GM19043 (cell line): ENCODE results near the gene GFM2.
A peak's percentile ranks its signal among the peaks of the same experiment; 100 is the strongest.
"Not testable (repeated sequence)": the region's sequence is repeated elsewhere in the genome, so short reads cannot be mapped to it uniquely, and the experiment has no call there.

ENCODE experiments used
- ATAC-seq: cut with Tn5 transposase; IDR thresholded peaks from one replicate; pipeline ENCODE4 v1.9.1; 2021; ENCODE audit warnings: low read depth; ENCODE audit not compliant: unreplicated experiment

GFM2 gene

DNA sequence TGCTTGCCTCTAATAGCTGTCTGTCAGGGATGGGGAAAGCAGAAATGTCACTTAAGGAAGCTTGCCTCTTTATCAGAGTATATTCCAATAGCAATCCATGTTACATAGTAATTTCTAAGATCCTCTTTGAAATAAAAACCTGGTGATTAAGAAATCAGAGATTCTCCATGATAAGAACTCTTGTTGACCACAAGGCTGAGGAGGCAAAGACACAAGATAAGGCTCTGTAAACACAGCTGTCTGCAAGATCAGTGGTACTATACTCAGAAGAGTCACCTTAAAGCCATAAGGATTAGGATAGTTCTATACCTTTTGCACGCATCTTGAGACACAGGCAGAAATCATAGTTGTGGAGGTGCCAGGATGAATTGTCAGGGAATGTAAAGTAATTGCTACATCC is 41.6 kb downstream of the GFM2 start:
- ATAC-seq: no peak

DNA sequence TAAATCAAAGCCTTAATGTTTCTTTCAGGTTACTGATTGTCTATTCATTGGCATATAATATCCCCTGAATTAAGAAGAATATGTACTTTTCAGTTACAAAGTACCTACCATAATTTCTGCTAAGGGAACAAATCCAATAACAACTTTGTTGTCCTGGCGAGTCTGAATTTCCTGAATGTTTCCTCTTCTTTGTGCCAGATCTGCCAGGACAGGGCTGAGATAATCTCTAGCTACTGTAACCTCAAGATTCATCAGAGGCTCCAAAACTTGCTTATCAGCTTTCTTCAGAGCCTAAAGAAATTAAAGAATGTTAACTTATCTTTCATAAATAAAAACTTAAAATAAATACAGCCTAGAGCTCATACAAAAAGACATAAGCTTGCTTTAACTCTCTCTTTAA is 44.6 kb downstream of the GFM2 start:
- no peak for ATAC-seq

- ATAC-seq: no peak
Observed at GRCh38 chr5:74717596-74717995, 49.3 kb downstream of the GFM2 start.

- ATAC-seq: no peak
Observed at GRCh38 chr5:74693191-74693590, 73.7 kb downstream of the GFM2 start.

DNA sequence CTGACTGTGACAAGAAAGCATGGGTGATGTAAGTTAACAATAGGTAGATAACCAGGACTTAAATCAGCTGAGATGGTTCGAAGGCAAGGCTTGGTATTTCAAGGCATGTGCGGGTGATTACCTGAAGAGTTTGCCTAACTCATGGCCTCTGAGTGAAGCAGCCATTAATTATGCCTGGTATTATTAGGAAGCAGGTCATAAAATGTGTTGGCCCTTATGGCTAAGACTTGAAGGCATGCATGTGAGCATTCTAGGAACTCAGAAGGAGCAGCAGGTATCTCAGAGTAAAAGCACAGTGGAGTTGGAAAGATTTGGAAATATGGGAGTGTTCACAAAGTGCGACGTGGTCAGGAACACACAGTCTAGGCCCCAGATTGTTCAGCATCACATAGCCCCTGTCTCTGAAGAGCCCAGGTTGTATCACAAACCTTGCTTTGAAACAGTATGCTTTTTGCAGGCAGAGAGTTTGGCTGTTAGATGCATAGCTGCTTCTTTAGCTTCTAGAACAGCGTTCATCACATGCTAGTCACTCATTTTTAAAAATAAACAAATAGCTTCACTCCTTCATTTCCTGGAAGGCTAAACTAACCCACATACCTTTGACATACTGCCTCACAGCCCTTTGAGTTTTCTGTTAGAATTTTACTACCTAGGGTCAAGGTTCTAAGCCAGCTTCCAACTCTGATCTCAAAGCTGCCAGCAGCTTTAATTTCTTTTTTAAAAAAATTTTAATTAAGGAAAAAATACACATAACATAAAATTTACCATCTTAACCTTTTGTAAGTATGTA is 79.8 kb downstream of the GFM2 start:
- no peak for ATAC-seq

GRCh38 chr5:74685979-74686631 is 80.8 kb downstream of the GFM2 start:
- ATAC-seq: peak; percentile 56

GRCh38 chr5:74684900-74685851 is 81.7 kb downstream of the GFM2 start, which contains the start of gene HEXB:
TSS of gene HEXB (plus strand) at chr5:74685233. CDS start at chr5:74685261, 28 bp downstream.
- peak; percentile 80 for ATAC-seq

DNA sequence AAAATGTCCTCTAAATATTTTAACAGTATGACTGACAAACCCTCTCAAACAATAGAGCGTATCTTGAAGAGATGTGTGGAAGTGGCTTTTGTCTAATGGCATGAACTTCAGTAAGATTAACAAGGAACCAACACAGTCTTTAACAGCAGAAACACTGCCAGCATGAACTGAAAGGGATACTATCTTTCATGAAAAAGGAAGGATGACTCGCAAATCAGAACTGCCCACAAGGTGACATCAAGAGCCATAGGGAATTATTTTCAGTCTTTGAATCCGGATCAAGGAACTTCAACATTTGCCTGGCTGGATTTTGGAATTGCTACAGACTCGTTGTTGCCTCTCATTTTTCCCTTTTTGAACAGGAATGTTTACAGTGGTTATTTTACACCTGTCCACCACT is 87.0 kb downstream of the GFM2 start:
- no peak for ATAC-seq

DNA sequence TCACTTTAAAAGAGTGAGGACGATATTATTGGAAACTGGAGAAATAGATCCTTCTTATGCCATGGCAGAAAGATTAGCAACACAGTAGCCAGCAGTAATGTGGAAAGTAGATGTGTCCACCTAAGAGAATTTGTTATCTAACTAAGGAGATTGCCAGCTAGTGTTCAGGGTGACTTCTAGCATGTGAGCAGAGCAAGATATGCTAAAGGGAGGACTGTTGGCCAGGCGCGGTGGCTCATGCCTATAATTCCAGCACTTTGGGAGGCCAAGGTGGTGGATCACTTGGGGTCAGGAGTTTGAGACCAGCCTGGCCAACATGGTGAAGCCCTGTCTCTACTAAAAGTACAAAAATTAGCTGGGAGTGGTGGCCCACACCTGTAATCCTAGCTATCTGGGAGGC is 87.6 kb downstream of the GFM2 start:
- ATAC-seq: not testable (repeated sequence)

- not testable (repeated sequence) for ATAC-seq
Observed at GRCh38 chr5:74678123-74678522, 88.8 kb downstream of the GFM2 start.

DNA sequence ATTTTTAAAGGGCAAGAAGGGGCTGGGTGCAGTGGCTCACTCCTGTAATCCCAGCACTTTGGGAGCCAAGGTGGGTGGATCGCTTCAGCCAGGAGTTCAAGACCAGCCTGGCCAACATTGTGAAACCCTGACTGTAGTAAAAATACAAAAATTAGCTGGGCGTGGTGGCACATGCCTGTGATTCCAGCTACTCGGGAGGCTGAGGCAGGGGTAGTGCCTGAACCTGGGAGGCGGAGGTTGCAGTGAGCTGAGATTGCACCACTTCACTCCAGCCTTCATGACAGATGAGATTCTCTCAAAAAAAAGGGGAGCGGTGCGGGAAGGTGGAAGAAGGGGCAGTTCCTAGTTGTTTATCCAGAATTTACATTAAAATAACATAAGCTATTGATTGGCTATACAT is 90.5 kb downstream of the GFM2 start:
- ATAC-seq: not testable (repeated sequence)

DNA sequence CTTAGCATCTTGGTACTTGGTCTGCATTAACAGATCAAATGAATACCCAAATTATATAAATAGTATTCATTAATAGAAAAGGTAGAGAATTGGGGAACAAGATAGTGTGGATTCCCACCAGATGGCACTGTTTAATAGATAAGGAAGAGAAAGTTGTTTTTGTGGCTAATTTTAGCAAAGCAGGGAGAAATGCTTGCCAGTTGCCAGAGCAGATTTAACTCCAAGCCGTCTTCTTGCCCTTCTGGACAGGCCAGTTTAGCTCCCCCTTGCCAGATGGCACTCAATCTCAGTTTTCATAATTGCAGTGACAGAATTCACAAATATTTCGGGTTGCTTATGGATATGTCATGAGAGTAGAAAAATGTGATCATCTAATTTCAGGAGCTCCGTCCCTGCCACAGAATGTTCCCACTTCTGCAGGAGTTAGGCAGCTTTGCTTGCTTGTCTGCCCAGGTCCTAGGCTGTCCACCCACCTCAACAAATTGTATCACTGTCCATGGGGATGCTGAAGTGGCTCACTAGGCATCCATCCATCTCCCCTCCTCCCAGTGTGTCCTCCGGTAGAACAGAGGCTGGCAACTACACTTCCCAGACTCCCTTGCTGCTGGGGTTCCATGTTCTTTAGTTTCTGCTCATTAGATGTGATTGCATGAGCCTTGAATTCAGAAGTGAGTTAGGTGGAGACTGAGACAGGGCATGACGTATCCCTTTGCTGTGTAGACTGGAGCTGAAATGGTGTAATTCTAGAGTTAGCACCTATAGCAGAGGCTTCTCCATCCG is 93.7 kb downstream of the GFM2 start:
- no peak for ATAC-seq

- no peak for ATAC-seq
Observed at GRCh38 chr5:74672215-74672877, 94.6 kb downstream of the GFM2 start.
